ENCODE results near the gene TCEANC2. TPM values are rescaled to one million over a fixed set of nuclear protein-coding genes. Genes with fewer than 3 reads are reported as not detected.

The TCEANC2 gene
- total and polyA plus RNA-seq, 2 of the 4 experiments (the other 2 are of a cell fraction): 2.4 to 3.2 TPM

GRCh38 chr1:54064299-54064698 lies 10.9 kb downstream of the TCEANC2 start:
- Histone ChIP-seq H3K27me3 (ENCODE audit: control insufficient read depth, insufficient read depth, low read length) (no peaks in the 10 kb centered on the region), H2AK5ac (ENCODE audit: low read depth, low read length) (no peak overlapping the region), H2BK5ac (ENCODE audit: low read depth, low read length, poor library complexity, severe bottlenecking) (no peak overlapping the region), H4K91ac (ENCODE audit: insufficient read depth, low read depth, low read length) (no peak overlapping the region), H3K4ac (ENCODE audit: low read depth, low read length) (no peak overlapping the region), H3K9me1 (ENCODE audit: insufficient read depth, low read length) (no peaks in the 10 kb centered on the region; the same call in 1 of the 2 replicates), H3K4me3 (ENCODE audit: insufficient read depth, low read depth, low read length) (no peak overlapping the region), H3K18ac (ENCODE audit: low read depth, low read length) (no peak overlapping the region), H3K23ac (ENCODE audit: low read depth, low read length) (no peak overlapping the region), H2BK120ac (ENCODE audit: low read depth, low read length) (no peak overlapping the region), H4K8ac (ENCODE audit: low read depth in 2 of 2, low read length in 2 of 2) (no peak overlapping the region), H3K4me2 (ENCODE audit: low read depth, low read length) (no peak overlapping the region), H3K79me1 (ENCODE audit: low read depth in 1 of 2, low read length in 2 of 2) (no peaks in the 10 kb centered on the region), H2BK15ac (ENCODE audit: low read depth, low read length) (no peak overlapping the region), H3K36me3 (ENCODE audit: control insufficient read depth, insufficient read depth, low read length) (no peaks in the 10 kb centered on the region), H2AFZ (replicated peaks; ENCODE audit: low read length, poor library complexity) (no peak overlapping the region), H4K20me1 (ENCODE audit: insufficient read depth, low read length) (no peaks in the 10 kb centered on the region), H3K4me1 (ENCODE audit: control insufficient read depth, insufficient read depth, low read length) (no peaks in the 10 kb centered on the region), H4K5ac (ENCODE audit: low read depth, low read length) (no peak overlapping the region), H3K9ac (ENCODE audit: low read depth, low read length) (no peak overlapping the region), H3K9me3 (ENCODE audit: control insufficient read depth, insufficient read depth, low read length) (no peaks in the 10 kb centered on the region), H3K14ac (replicated peaks; ENCODE audit: low read depth, low read length) (no peak overlapping the region), H3K56ac (ENCODE audit: extremely low read depth, insufficient read depth, low read length) (no peak overlapping the region), H2BK20ac (ENCODE audit: low read depth, low read length) (no peak overlapping the region), H3K27ac (ENCODE audit: insufficient read depth, low read length) (no peak overlapping the region), H2AK9ac (replicated peaks; ENCODE audit: low read depth, low read length, poor library complexity) (no peak overlapping the region)
- in situ Hi-C loops (cut with MboI; ENCODE audit: low sequenced_read_pairs): loop anchor here (25.0 kb wide), 1 partner anchor 202 kb away; no protein-coding TSS in a partner anchor
- WGBS, 2 experiments (ENCODE audit: extremely low coverage in 2 of 2, insufficient read length in 1 of 2): 93% methylated on average over 2 of the region's 5 CpGs; no CpG with 5 or more reads in 1 of the 2 experiments
- intact Hi-C loops (cut with micrococcal nuclease): no loop called here
- ChIA-PET POLR2A (ENCODE audit: unreplicated experiment) (no interaction called here), CTCF (no interaction called here)
- no peak for DNase-seq
- dilution Hi-C loops (cut with HindIII; ENCODE audit: low sequenced_read_pairs, unreplicated experiment): no loop called here
- ATAC-seq (ENCODE audit: low read depth): no peak
- no TSS peak for BruUV-seq (replicated peaks)
- TF ChIP-seq, protein P1, sequence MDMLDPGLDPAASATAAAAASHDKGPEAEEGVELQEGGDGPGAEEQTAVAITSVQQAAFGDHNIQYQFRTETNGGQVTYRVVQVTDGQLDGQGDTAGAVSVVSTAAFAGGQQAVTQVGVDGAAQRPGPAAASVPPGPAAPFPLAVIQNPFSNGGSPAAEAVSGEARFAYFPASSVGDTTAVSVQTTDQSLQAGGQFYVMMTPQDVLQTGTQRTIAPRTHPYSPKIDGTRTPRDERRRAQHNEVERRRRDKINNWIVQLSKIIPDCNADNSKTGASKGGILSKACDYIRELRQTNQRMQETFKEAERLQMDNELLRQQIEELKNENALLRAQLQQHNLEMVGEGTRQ (IDR thresholded peaks at IDR 0.05; ENCODE audit: low read depth, low read length): no peak
- TF ChIP-seq FOS (IDR thresholded peaks at IDR 0.05; ENCODE audit: low read depth, low read length) (no peak), MAZ (IDR thresholded peaks at IDR 0.05; ENCODE audit: borderline replicate concordance, low read depth, low read length) (no peak)
